ENCODE results near the gene NEURL1B.
"Not testable (repeated sequence)": the region's sequence is repeated elsewhere in the genome, so short reads cannot be mapped to it uniquely, and the experiment has no call there.

Gene NEURL1B

DNA sequence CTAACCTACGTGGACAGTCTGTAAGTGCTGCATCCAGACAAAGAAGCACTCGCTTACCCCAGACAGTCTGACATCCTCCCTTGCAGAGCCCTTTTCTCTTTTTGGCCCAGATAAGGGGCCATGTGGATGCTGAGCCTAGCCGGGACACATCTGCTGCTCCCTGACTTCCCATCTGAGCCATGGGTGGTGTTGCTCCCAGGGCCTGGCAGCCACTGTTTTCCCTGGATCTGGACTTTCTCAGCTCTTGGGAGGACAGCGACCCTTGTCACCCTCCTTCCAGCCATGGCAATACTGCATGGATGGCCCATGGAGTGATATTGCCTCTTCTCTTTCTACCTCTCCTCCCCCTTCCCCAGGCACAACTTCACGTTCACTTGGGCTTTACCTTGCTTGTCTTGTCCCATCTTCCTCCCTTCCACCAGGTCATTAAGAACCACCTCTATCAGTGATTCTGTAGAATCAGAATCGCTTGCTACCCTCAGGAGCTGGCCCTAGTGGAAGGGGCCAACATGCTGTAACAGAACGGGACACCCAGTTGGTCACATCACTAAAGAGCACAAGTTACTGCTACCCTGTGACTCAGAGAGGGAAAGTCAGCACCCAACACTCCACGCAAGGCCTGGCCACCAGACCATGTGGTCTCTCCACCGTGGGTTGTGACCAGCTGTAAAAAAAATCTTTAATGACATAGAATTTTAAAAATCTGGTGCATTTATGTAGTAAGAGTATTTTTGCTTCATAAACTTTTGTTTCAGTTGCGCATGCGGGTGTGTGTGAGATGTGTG, 4.4 kb downstream of the NEURL1B start:
- Histone ChIP-seq H3K4me1 (ENCODE audit: insufficient read depth, low read length) (peaks cover 81% of the 10 kb centered on the region), H3K9ac (ENCODE audit: low read length) (no peak overlapping the region), H3K9me3 (ENCODE audit: low read length) (no peaks in the 10 kb centered on the region), H3K27me3 (ENCODE audit: control insufficient read depth in 1 of 2, insufficient read depth in 2 of 2, low read length in 2 of 2) (no peaks in the 10 kb centered on the region), H3K27ac (ENCODE audit: low read depth, low read length) (peak overlapping the region; percentile 75), H3K36me3 (ENCODE audit: insufficient read depth, low read length) (peaks cover 28% of the 10 kb centered on the region), H3K4me3 (ENCODE audit: low read depth in 1 of 2, low read length in 2 of 2) (no peak overlapping the region)

DNA sequence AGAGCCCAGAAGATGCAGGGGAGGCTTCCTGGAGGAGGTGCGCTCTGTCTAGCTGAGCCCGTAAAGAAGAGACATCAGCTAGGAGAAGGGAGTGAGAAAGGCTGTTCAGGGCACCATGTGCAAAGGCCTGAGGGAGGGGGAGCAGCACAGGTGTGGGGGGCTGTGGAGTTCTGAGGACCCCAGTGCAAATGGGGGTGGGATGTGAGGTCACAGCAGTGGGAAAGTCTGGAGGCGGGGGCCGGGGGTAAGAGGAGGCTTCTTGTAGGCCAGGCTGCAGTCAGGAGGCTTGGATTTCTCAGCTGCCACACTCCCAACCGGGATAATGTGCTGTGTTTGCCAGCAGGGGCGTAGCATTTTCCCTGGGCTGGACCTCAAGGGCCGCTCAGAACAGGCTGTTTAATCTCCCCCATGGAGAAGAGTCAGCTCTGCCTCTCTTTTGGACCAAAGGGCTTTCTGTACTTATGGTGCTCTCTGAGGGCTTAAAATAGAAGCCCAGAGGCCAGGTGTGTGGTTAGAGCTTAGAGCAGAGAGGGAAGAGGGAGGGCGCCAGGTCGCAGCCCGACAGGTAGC, 5.7 kb downstream of the NEURL1B start:
- Histone ChIP-seq H3K4me3 (ENCODE audit: low read depth in 1 of 2, low read length in 2 of 2) (peak overlapping the region in 1 of 2 donors; percentile 16), H3K4me1 (ENCODE audit: insufficient read depth, low read length) (peaks cover 82% of the 10 kb centered on the region), H3K27ac (ENCODE audit: low read depth, low read length) (peak overlapping the region; percentile 75), H3K36me3 (ENCODE audit: insufficient read depth, low read length) (peaks cover 28% of the 10 kb centered on the region), H3K9me3 (ENCODE audit: low read length) (no peaks in the 10 kb centered on the region), H3K9ac (ENCODE audit: low read length) (peak overlapping the region; percentile 31), H3K27me3 (ENCODE audit: control insufficient read depth in 1 of 2, insufficient read depth in 2 of 2, low read length in 2 of 2) (no peaks in the 10 kb centered on the region)

DNA sequence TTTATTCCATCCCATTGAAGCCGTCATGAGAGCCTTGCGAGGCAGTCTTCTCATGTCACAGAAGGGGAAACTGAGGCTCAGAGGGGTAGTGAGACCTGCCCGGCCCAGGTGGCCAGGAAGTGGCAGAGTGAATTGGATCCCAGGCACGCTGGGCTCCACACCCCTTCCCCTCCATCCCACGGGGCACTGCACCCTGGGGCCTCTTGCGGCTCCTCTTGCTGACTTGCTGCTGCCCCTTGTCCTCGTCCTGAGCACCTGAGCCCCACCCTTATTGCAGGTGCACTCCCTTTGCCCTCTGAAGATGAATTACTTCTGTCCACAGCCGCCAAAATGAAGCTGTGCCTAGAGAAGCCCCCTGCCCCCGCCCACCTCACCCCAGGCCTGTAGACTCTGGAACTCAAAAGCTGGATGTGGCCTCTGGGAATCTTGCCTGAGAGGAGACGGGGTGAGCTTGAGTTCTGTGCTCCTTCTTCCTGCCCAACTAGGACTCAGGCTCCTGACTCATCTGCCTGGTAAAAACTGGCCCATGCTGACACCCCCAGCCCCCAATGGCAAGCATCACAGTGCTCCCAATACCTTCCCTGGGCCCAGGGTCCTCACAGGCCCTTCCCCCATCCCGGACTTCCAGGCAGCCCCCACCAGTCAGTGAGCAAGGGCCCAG, 6.4 kb downstream of the NEURL1B start:
- H3K27me3 ChIP-seq (ENCODE audit: control insufficient read depth in 1 of 2, insufficient read depth in 2 of 2, low read length in 2 of 2) = no peaks in the 10 kb centered on the region
- H3K4me1 ChIP-seq (ENCODE audit: insufficient read depth, low read length) = peaks cover 82% of the 10 kb centered on the region
- no peak overlapping the region for H3K4me3 ChIP-seq (ENCODE audit: low read depth in 1 of 2, low read length in 2 of 2)
- peak overlapping the region; percentile 31 for H3K9ac ChIP-seq (ENCODE audit: low read length)
- H3K9me3 ChIP-seq (ENCODE audit: low read length) = no peaks in the 10 kb centered on the region
- peak overlapping the region; percentile 40 for H3K27ac ChIP-seq (ENCODE audit: low read depth, low read length)
- peaks cover 28% of the 10 kb centered on the region for H3K36me3 ChIP-seq (ENCODE audit: insufficient read depth, low read length)

DNA sequence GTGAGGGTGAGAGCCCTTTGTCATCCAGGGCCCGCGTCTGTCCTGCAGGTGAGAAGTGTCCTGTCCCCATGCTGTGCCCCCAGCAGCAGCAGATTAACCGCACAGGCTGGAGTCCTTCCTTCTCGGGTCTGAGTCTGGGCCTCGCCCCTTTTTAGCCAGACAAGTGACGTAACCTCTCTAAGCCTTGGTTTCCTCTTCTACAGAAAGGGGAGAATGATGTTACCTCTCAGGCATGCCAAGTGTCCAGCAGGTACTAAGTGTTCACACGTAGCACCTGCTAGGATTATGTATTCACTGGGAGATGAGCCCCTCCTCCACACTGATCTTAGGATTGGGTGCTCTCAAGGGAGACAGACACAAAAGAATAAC, 6.9 kb downstream of the NEURL1B start:
- Histone ChIP-seq H3K27me3 (ENCODE audit: control insufficient read depth in 1 of 2, insufficient read depth in 2 of 2, low read length in 2 of 2) (no peaks in the 10 kb centered on the region), H3K27ac (ENCODE audit: low read depth, low read length) (peak overlapping the region; percentile 40), H3K9ac (ENCODE audit: low read length) (no peak overlapping the region), H3K9me3 (ENCODE audit: low read length) (no peaks in the 10 kb centered on the region), H3K4me1 (ENCODE audit: insufficient read depth, low read length) (peaks cover 77% of the 10 kb centered on the region), H3K36me3 (ENCODE audit: insufficient read depth, low read length) (peaks cover 28% of the 10 kb centered on the region), H3K4me3 (ENCODE audit: low read depth in 1 of 2, low read length in 2 of 2) (no peak overlapping the region)

- Histone ChIP-seq H3K27me3 (ENCODE audit: control insufficient read depth in 1 of 2, insufficient read depth in 2 of 2, low read length in 2 of 2) (no peaks in the 10 kb centered on the region), H3K4me3 (ENCODE audit: low read depth in 1 of 2, low read length in 2 of 2) (no peak overlapping the region), H3K9me3 (ENCODE audit: low read length) (no peaks in the 10 kb centered on the region), H3K27ac (ENCODE audit: low read depth, low read length) (peak overlapping the region; percentile 40), H3K9ac (ENCODE audit: low read length) (no peak overlapping the region), H3K4me1 (ENCODE audit: insufficient read depth, low read length) (peaks cover 69% of the 10 kb centered on the region), H3K36me3 (ENCODE audit: insufficient read depth, low read length) (peaks cover 28% of the 10 kb centered on the region)
Measured at GRCh38 chr5:172648755-172649154, 7.7 kb downstream of the NEURL1B start.

DNA sequence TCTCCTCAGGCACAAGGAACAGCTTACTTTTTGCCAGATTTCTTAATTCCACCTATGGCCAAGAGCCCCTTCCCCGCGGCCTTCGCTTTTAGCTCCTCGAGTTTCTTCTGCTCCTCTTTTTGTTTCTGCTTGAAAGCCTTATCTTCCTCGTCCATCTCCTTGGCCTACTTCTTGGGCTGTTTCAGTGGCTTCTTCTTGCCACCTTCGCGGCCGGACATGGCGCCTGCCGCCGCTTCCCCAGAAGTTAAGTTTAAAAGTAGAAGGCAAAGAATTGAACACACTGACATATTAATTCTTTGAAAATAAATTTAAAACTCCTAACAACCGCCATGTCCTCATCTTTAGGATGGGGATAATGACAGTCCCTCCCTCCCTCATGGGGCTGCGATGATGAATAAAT, 15.4 kb downstream of the NEURL1B start:
- H3K27ac ChIP-seq (ENCODE audit: low read depth, low read length) = peak overlapping the region; percentile 48
- not testable (repeated sequence) for H3K4me3 ChIP-seq (ENCODE audit: low read depth in 1 of 2, low read length in 2 of 2); H3K36me3 ChIP-seq (ENCODE audit: insufficient read depth, low read length); H3K27me3 ChIP-seq (ENCODE audit: control insufficient read depth in 1 of 2, insufficient read depth in 2 of 2, low read length in 2 of 2); H3K9ac ChIP-seq (ENCODE audit: low read length); H3K9me3 ChIP-seq (ENCODE audit: low read length)
- H3K4me1 ChIP-seq (ENCODE audit: insufficient read depth, low read length) = peaks cover 41% of the 10 kb centered on the region

- Histone ChIP-seq H3K9ac (ENCODE audit: low read length) (peak overlapping the region; percentile 44), H3K36me3 (ENCODE audit: insufficient read depth, low read length) (peaks cover 14% of the 10 kb centered on the region), H3K4me1 (ENCODE audit: insufficient read depth, low read length) (peaks cover 50% of the 10 kb centered on the region), H3K27ac (ENCODE audit: low read depth, low read length) (peak overlapping the region; percentile 41)
- not testable (repeated sequence) for H3K9me3 ChIP-seq (ENCODE audit: low read length); H3K4me3 ChIP-seq (ENCODE audit: low read depth in 1 of 2, low read length in 2 of 2); H3K27me3 ChIP-seq (ENCODE audit: control insufficient read depth in 1 of 2, insufficient read depth in 2 of 2, low read length in 2 of 2)
Measured at GRCh38 chr5:172657524-172658233, 16.6 kb downstream of the NEURL1B start.

- Histone ChIP-seq H3K36me3 (ENCODE audit: insufficient read depth, low read length) (peaks cover 14% of the 10 kb centered on the region), H3K27ac (ENCODE audit: low read depth, low read length) (peak overlapping the region; percentile 88), H3K4me3 (ENCODE audit: low read depth in 1 of 2, low read length in 2 of 2) (no peak overlapping the region), H3K27me3 (ENCODE audit: control insufficient read depth in 1 of 2, insufficient read depth in 2 of 2, low read length in 2 of 2) (no peaks in the 10 kb centered on the region), H3K4me1 (ENCODE audit: insufficient read depth, low read length) (peaks cover 50% of the 10 kb centered on the region), H3K9me3 (ENCODE audit: low read length) (no peaks in the 10 kb centered on the region), H3K9ac (ENCODE audit: low read length) (peak overlapping the region; percentile 44)
Measured at GRCh38 chr5:172658391-172658790, 17.3 kb downstream of the NEURL1B start.

GRCh38 chr5:172658961-172659501, 18.0 kb downstream of the NEURL1B start:
- H3K4me3 ChIP-seq (ENCODE audit: low read depth in 1 of 2, low read length in 2 of 2) = no peak overlapping the region
- peak overlapping the region; percentile 88 for H3K27ac ChIP-seq (ENCODE audit: low read depth, low read length)
- H3K36me3 ChIP-seq (ENCODE audit: insufficient read depth, low read length) = peaks cover 14% of the 10 kb centered on the region
- H3K27me3 ChIP-seq (ENCODE audit: control insufficient read depth in 1 of 2, insufficient read depth in 2 of 2, low read length in 2 of 2) = no peaks in the 10 kb centered on the region
- peaks cover 54% of the 10 kb centered on the region for H3K4me1 ChIP-seq (ENCODE audit: insufficient read depth, low read length)
- H3K9ac ChIP-seq (ENCODE audit: low read length) = peak overlapping the region; percentile 35
- H3K9me3 ChIP-seq (ENCODE audit: low read length) = no peaks in the 10 kb centered on the region

DNA sequence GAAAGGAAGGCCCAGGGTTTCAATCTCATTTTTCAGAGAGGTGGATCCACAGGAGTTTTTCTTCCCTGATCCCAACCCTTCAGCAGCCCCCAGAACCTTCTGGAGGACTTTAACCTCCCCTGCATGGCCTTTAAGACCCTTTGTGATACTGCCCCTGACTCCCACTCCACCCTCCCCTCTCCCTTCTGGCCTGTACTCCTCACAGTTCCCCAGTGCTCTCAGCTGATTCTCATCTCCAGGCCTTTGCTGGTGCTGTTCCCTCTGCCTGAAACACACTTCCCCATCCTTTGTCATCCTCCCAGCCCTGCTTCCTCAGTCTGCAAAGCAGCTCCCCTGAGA, 18.5 kb downstream of the NEURL1B start:
- Histone ChIP-seq H3K4me3 (ENCODE audit: low read depth in 1 of 2, low read length in 2 of 2) (no peak overlapping the region), H3K36me3 (ENCODE audit: insufficient read depth, low read length) (peaks cover 14% of the 10 kb centered on the region), H3K9me3 (ENCODE audit: low read length) (no peaks in the 10 kb centered on the region), H3K9ac (ENCODE audit: low read length) (peak overlapping the region; percentile 35), H3K4me1 (ENCODE audit: insufficient read depth, low read length) (peaks cover 59% of the 10 kb centered on the region), H3K27ac (ENCODE audit: low read depth, low read length) (peak overlapping the region; percentile 88), H3K27me3 (ENCODE audit: control insufficient read depth in 1 of 2, insufficient read depth in 2 of 2, low read length in 2 of 2) (no peaks in the 10 kb centered on the region)
